ENCODE results near the gene ST3GAL3.
"Not testable (repeated sequence)": the region's sequence is repeated elsewhere in the genome, so short reads cannot be mapped to it uniquely, and the experiment has no call there.

The ST3GAL3 gene

DNA sequence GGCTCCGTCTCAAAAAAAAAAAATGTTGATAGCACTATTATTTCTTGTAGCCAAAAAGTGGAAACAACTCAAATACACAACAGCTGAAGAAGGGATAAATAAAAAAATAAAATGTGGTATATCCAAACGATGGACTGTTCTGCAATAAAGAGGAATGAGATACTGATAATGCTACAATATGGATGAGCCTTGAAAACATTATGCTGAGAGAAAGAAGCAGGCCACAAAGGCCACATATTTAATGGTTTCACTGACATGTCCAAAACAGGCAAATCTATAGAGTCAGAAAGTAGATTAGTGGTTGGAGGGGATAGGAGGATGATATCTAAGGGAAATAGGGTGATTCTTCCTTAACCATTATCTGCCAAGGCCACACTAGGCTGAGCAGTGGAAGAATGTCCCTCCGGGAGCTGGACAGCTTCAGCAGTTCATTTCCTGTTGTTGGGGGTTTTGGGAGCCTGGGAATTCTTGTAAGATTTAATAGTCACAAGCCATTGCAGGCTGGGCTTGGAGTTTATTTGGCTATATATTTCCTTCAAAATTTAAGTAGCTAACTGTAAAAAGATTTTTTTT, 53.5 kb downstream of the ST3GAL3 start:
- no peak for DNase-seq

DNA sequence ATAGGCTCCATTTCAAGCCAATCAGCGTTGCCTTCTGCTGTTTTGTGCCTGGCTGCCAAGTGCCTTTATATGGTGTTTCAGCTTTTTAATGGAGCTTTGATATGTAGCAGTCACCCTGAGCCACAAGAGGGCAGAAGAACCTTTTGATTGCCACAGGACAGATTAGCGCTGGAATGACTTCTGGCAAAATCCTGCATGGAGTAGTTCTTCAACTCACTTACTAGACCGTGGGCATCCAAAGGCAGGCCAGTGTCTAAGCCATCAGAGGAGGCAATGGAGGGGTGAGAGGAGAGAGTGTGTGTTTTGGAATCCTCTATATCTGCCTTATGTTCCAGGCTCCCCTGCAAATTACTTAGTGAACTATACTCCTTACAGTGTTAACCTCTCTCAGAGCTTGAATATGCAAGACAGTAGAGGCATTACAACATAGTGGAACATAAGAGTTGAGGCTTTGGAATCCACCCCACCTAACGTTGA, 56.2 kb downstream of the ST3GAL3 start:
- no peak for DNase-seq

DNA sequence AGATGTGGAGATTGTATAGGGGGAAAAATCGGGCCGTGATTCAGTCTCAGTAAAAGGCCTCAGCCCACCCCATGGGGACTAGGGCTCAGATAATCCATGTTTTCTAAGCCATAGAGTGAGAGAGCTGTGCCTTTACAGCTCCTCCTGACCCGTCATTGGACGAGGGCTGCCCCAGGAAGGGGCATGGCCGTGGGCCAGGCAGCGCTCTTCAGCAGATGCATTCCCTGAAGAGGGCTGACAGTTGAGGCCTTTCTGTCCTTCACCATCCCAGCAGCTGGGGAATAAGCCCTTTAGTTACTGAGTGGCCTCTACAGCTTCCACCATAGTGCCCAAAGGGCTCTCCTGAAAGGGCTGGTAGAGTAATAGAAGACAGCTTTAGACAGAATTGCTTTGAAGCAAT, 57.2 kb downstream of the ST3GAL3 start:
- no peak for DNase-seq

GRCh38 chr1:43766086-43766784, 58.9 kb downstream of the ST3GAL3 start:
- no peak for DNase-seq

GRCh38 chr1:43766818-43767525, 59.6 kb downstream of the ST3GAL3 start:
- no peak for DNase-seq

- DNase-seq = no peak
Observed at GRCh38 chr1:43768168-43768567, 60.8 kb downstream of the ST3GAL3 start.

GRCh38 chr1:43769350-43769908, 62.1 kb downstream of the ST3GAL3 start:
- DNase-seq = no peak

GRCh38 chr1:43770111-43770510, 62.8 kb downstream of the ST3GAL3 start:
- DNase-seq = no peak

DNA sequence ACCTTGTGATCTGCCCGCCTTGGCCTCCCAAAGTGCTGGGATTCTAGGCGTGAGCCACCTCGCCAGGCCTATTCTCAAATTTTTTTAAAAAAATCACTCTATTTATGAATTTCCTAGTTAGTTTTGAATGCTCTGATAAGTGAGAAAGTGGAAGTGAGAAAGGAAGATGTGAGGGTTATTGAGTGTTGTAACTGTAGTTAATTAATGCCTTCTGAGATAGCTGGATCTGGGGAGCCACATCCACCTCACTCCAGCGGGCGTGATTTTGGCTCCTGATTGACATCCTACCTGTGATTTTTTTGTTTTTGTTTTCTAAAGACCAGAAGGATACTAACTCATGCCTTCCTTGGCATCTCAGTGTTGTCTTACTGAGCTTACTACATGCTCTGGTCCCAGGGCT, 65.6 kb downstream of the ST3GAL3 start:
- DNase-seq = no peak

DNA sequence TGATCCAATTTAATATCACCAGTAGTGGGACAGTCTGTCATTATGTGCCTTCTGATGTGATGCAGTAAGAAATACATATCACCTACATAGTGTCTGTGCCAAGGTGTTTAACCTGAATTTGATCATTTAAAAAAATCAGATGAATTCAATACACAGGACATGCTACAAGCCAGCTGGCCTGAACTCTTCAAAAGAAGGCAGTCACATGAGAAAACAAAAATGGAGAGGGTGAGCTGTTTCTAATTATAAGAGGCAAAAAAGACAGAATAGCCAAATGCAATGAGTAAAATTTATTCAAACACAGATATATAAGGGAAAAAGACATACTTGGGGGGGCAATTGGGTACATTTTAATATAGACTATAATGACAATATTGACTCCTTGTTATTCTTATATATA, 66.5 kb downstream of the ST3GAL3 start:
- no peak for DNase-seq

GRCh38 chr1:43774359-43774758, 67.0 kb downstream of the ST3GAL3 start:
- DNase-seq = no peak

DNA sequence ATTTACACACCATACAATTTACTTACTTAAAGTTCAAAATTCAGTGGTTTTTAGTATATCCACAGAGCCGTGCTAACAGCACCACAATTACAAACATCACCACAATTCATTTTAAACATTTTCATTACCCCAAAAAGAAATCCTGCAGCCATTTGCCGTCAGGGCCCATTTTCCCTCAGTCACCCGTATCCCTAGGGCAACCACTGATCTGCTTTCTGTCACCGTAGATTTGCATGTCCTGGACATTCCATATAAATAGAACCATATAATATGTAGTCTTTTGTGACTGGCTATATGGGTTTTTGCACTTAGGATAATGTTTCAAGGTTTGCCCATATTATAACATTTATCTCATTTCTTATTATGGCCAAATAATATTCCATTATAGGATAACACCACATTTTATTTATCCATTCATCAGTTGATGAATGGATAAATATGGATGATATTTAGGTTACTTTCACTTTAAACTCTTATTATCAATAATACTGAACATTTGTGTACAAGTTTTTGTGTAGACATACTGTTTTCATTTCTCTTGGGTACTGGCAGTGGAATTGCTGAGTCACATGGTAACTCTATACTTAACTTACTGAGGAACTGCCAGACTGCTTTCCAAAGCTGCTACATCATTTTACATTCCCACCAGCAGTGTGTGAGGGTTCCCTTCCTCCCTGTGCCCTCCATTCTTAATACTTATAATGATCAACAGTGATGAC, 68.9 kb downstream of the ST3GAL3 start:
- DNase-seq = no peak

DNA sequence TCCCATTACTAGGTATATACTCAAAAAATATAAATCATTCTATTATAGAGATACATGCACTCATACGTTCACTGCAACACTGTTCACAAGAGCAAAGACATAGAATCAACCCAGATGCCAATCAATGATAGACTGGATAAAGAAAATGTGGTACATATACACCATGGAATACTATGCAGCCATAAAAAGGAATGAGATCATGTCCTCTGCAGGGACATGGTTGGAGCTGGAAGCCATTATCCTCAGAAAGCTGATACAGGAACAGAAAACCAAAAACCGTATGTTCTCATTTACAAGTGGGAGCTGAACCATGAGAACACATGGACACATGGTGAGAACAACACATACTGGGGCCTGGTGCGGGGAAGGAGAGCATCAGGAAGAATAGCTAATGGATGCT, 70.6 kb downstream of the ST3GAL3 start:
- DNase-seq = not testable (repeated sequence)

DNA sequence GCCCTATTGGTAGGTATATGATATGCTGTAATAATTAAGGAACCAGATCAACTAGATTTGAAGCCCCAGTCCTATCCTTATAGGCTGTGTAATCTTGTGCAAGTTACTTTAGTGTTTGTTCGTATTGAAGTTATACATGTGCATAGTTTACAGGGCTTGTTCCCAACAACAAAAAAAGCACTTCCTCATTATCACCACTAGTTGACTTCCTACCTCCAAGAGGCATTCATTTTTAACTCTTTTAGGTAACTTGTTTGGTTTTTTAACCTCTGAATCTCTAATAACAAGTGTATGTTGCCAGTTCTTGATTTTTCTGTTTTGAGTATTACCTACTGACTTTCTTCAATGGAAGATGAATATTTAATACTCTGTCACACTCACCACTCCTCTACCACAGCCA, 71.9 kb downstream of the ST3GAL3 start:
- peak; percentile 30 for DNase-seq

- DNase-seq = no peak
Observed at GRCh38 chr1:43779805-43780403, 72.6 kb downstream of the ST3GAL3 start.

DNA sequence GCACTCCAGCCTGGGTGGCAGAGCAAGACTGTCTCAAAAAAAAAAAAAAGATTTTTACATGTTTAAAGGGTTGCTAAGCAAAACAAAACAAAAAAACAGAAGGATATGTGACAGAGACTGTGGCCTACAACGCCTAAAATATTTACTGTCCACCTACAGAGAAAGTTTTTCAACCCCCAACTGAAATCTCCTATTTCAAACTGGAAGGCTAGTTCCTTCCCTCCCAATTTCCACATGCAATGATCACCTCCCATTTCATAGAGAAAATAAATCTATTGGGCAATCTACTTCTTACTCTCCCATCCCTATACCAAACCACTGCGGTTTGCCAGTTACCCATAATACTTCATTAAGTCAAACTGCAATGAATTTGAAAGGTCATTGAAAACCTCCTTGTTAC, 74.2 kb downstream of the ST3GAL3 start:
- peak; percentile 75 for DNase-seq

GRCh38 chr1:43783096-43783670, 75.8 kb downstream of the ST3GAL3 start:
- DNase-seq = no peak

GRCh38 chr1:43783671-43784205, 76.4 kb downstream of the ST3GAL3 start:
- DNase-seq = no peak

- no peak for DNase-seq
Observed at GRCh38 chr1:43786201-43786958, 79.0 kb downstream of the ST3GAL3 start.

- DNase-seq = no peak
Observed at GRCh38 chr1:43786960-43787359, 79.6 kb downstream of the ST3GAL3 start.

Data from SIG-M5 (cell line).